GM12865 (cell line): ENCODE data around the gene TBCB.

Source experiments
- DNase-seq: peaks from one replicate; pipeline ENCODE4 v3.0.0; 2010; ENCODE audit warnings: low read depth
- H3K4me3 ChIP-seq: 2 replicates; pipeline ENCODE4 v1.5.1; 2011; ENCODE audit warnings: mild to moderate bottlenecking, low read depth, low read length, control low read depth
- CTCF ChIP-seq: IDR thresholded peaks from 2 replicates; pipeline ENCODE4 v1.5.1; 2011; ENCODE audit warnings: low read length, control low read depth, low read depth, inconsistent platforms; ENCODE audit not compliant: insufficient read depth; ENCODE audit errors: missing control alignments

The TBCB gene

GRCh38 chr19:36108684-36109083, 6.6 kb upstream of the TBCB start:
- no peak overlapping the region for H3K4me3 ChIP-seq
- DNase-seq = no peak
- TF ChIP-seq CTCF = no peak

- no peak within 1 kb of the TSS for H3K4me3 ChIP-seq
- no peak for DNase-seq
- TF ChIP-seq CTCF = no peak
Observed at GRCh38 chr19:36110487-36111199, 4.6 kb upstream of the TBCB start, which contains the start of gene OVOL3. Gene OVOL3 (plus strand): TSS chr19:36111143. CDS start chr19:36111203, 60 bp downstream.

GRCh38 chr19:36111200-36111539, 4.1 kb upstream of the TBCB start:
- no peak for TF ChIP-seq CTCF
- no peak for DNase-seq
- no peak overlapping the region for H3K4me3 ChIP-seq

GRCh38 chr19:36112678-36113077, 2.6 kb upstream of the TBCB start:
- no peak for TF ChIP-seq CTCF

GRCh38 chr19:36113425-36113824, 1.8 kb upstream of the TBCB start:
- no peak for DNase-seq
- TF ChIP-seq CTCF = no peak
- peak overlapping the region; percentile 90 for H3K4me3 ChIP-seq

More at GRCh38 chr19:36112678-36113077, 2.6 kb upstream of the TBCB start:
- H3K4me3 ChIP-seq = no peak overlapping the region
- no peak for DNase-seq

- no peak for TF ChIP-seq CTCF
- peak overlapping the region; percentile 90 for H3K4me3 ChIP-seq
- peak; percentile 34 for DNase-seq
Observed at GRCh38 chr19:36113894-36114720, 1.2 kb upstream of the TBCB start.
